ENCODE results near the gene CHD9NB.
"Not testable (repeated sequence)": the region's sequence is repeated elsewhere in the genome, so short reads cannot be mapped to it uniquely, and the experiment has no call there.

GRCh38 chr16:53047515-53047914, 5.2 kb downstream of the CHD9NB start:
- not testable (repeated sequence) for TF ChIP-seq ZNF207 (IDR thresholded peaks at IDR 0.05; ENCODE audit: borderline replicate concordance); POLR2AphosphoS5 (IDR thresholded peaks at IDR 0.05; ENCODE audit: low read length); PAX5 (IDR thresholded peaks at IDR 0.05; ENCODE audit: borderline replicate concordance, low read depth, low read length); SMC3 (IDR thresholded peaks at IDR 0.05; ENCODE audit: borderline replicate concordance, low read length); PRDM15 (CRISPR knock-in tag; IDR thresholded peaks at IDR 0.05); SP1 (IDR thresholded peaks at IDR 0.05; ENCODE audit: low read depth, low read length)
- TF ChIP-seq, protein P1, sequence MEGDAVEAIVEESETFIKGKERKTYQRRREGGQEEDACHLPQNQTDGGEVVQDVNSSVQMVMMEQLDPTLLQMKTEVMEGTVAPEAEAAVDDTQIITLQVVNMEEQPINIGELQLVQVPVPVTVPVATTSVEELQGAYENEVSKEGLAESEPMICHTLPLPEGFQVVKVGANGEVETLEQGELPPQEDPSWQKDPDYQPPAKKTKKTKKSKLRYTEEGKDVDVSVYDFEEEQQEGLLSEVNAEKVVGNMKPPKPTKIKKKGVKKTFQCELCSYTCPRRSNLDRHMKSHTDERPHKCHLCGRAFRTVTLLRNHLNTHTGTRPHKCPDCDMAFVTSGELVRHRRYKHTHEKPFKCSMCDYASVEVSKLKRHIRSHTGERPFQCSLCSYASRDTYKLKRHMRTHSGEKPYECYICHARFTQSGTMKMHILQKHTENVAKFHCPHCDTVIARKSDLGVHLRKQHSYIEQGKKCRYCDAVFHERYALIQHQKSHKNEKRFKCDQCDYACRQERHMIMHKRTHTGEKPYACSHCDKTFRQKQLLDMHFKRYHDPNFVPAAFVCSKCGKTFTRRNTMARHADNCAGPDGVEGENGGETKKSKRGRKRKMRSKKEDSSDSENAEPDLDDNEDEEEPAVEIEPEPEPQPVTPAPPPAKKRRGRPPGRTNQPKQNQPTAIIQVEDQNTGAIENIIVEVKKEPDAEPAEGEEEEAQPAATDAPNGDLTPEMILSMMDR (IDR thresholded peaks at IDR 0.05 in 2 of 3, conservative IDR thresholded peaks at IDR 0.05 in 1 of 3; ENCODE audit: control insufficient read depth in 2 of 3, extremely low read depth in 1 of 3, insufficient read depth in 1 of 3, low read depth in 3 of 3, low read length in 3 of 3): not testable (repeated sequence)
- TF ChIP-seq, protein P2, sequence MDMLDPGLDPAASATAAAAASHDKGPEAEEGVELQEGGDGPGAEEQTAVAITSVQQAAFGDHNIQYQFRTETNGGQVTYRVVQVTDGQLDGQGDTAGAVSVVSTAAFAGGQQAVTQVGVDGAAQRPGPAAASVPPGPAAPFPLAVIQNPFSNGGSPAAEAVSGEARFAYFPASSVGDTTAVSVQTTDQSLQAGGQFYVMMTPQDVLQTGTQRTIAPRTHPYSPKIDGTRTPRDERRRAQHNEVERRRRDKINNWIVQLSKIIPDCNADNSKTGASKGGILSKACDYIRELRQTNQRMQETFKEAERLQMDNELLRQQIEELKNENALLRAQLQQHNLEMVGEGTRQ (IDR thresholded peaks at IDR 0.05; ENCODE audit: borderline replicate concordance, low read depth, low read length): not testable (repeated sequence)

All from GM12878 (cell line).